ENCODE measurements around the gene ZDHHC14. TPM values are rescaled to one million over a fixed set of nuclear protein-coding genes. Genes with fewer than 3 reads are reported as not detected.

The ZDHHC14 gene
- total RNA-seq, 1 experiment from 2014 or later, result 1.7 TPM

- Mint-ChIP-seq H3K27me3 (ENCODE audit: low read depth) (no peaks in the 10 kb centered on the region), H3K27ac (no peak overlapping the region), H3K9me3 (no peaks in the 10 kb centered on the region), H3K4me3 (no peak overlapping the region), H3K4me1 (peaks cover 12 to 15% of the 10 kb centered on the region in 2 experiments), H3K36me3 (ENCODE audit: insufficient read depth in 1 of 3, low read depth in 3 of 3) (peaks cover 0 to 2% (median 0%) of the 10 kb centered on the region in 3 experiments; a peak in 1 of 7 replicates)
- no peaks in the 10 kb centered on the region for H3K79me1 ChIP-seq (ENCODE audit: insufficient read depth, low read depth, low read length, poor library complexity, severe bottlenecking)
- H3T11ph ChIP-seq (ENCODE audit: low read length), result no peak overlapping the region
- H2BK15ac ChIP-seq (ENCODE audit: low read depth, low read length), result no peak overlapping the region
- H3K9me3 ChIP-seq (ENCODE audit: control insufficient read depth, low read depth, low read length), result no peaks in the 10 kb centered on the region
- H2BK20ac ChIP-seq (ENCODE audit: low read depth, low read length, poor library complexity, severe bottlenecking), result no peak overlapping the region
- H3K4me2 ChIP-seq (ENCODE audit: insufficient read depth, insufficient read length, low read length), result no peak overlapping the region
- no peak for TF ChIP-seq CTCF (conservative IDR thresholded peaks at IDR 0.05)
- no peak overlapping the region for H3K27ac ChIP-seq (ENCODE audit: insufficient read length, low read depth, low read length)
- no peak overlapping the region for H4K8ac ChIP-seq (replicated peaks; ENCODE audit: insufficient read length, low read depth, low read length)
- WGBS (ENCODE audit: extremely low coverage, insufficient read length, low lambda C conversion rate), result no CpG with 5 or more reads among the region's 8 CpGs
- no peak overlapping the region for H3K9ac ChIP-seq (ENCODE audit: extremely low read depth, insufficient read length, low read length)
- no peak overlapping the region for H2BK5ac ChIP-seq (ENCODE audit: insufficient read length, low read length)
- H3K56ac ChIP-seq (ENCODE audit: insufficient read length, low read depth, low read length), result no peak overlapping the region
- no peak overlapping the region for H3K23ac ChIP-seq (ENCODE audit: insufficient read length, low read depth, low read length)
- no peak overlapping the region for H2BK120ac ChIP-seq (ENCODE audit: low read depth, low read length, poor library complexity, severe bottlenecking)
- H3K4me1 ChIP-seq (ENCODE audit: insufficient read depth, low read length), result no peaks in the 10 kb centered on the region
- no peak for DNase-seq
- no peak overlapping the region for H3K18ac ChIP-seq (ENCODE audit: insufficient read length, low read depth, low read length)
- H2AFZ ChIP-seq (ENCODE audit: low read length), result no peak overlapping the region
- H3K4ac ChIP-seq (ENCODE audit: low read depth, low read length), result no peak overlapping the region
- no peak overlapping the region for H2AK5ac ChIP-seq (ENCODE audit: insufficient read length, low read length)
- no peaks in the 10 kb centered on the region for H4K20me1 ChIP-seq (ENCODE audit: control insufficient read depth, insufficient read depth, insufficient read length)
- peaks cover under 1% of the 10 kb centered on the region for H3K23me2 ChIP-seq (ENCODE audit: insufficient read length, low read depth, low read length, poor library complexity, severe bottlenecking)
- no peaks in the 10 kb centered on the region for H3K79me2 ChIP-seq (ENCODE audit: insufficient read depth, low read length)
- no peak overlapping the region for H4K5ac ChIP-seq (ENCODE audit: insufficient read length, low read depth, low read length)
- no peak overlapping the region for H4K91ac ChIP-seq (ENCODE audit: insufficient read length, low read depth, low read length)
- no peak overlapping the region for H3K14ac ChIP-seq (ENCODE audit: insufficient read depth, low read length)
- H2BK12ac ChIP-seq (ENCODE audit: insufficient read length, low read depth, low read length), result no peak overlapping the region
- no peaks in the 10 kb centered on the region for H3K27me3 ChIP-seq (ENCODE audit: insufficient read depth, low read length)
Measured at GRCh38 chr6:157561414-157561790, 180.4 kb downstream of the ZDHHC14 start.

Measured in H9 (cell line).